CD4-positive, alpha-beta T cell treated with Interferon alpha-2 for 1 hour (primary cell): Measurements from ENCODE around the gene SP110.
A peak's percentile ranks its signal among the peaks of the same experiment; 100 is the strongest.
"Not testable (repeated sequence)": the region's sequence is repeated elsewhere in the genome, so short reads cannot be mapped to it uniquely, and the experiment has no call there.

Experiments
- DNase-seq, 2 donors: peaks; one replicate each; pipeline ENCODE4 v3.0.0-alpha.2; 2020 to 2022

Gene SP110

DNA sequence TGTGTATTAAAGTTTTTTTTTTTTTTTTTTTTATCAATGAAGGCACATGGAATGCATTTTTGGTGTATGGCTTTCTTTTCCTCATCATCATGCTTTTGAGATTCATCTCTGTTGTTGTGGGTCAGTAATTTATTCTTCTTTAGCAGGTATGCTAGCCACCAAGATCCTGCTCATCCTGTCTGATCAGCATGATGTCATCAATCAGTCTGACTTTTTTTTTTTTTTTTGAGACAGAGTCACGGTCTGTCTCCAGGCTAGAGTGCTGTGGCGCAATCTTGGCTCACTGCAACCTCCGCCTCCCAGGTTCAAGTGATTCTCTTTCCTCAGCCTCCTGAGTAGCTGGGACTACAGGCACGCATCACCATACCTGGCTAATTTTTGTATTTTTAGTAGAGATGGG is 3.0 kb upstream of the SP110 start:
- not testable (repeated sequence) for DNase-seq

DNA sequence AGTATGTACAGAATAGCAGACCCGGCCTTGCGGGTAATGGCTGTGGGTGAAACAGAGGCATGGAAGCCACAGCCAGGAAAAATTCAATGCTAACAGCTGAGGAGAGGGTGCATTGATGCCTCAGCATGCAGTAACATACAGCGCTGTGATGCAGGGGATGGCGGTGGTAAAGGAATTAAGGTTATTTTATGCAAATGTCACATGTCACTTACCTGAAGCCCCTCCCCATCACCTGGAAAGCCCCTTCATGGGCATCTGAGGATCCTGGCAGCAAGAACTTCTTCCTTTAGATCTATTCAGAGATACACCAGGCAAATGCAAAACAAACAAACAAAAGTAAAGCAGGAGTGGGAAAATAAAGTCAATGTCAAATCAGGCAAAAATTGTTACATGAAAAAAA is 1.7 kb upstream of the SP110 start:
- peak in 1 of 2 donors; percentile 50 for DNase-seq

DNA sequence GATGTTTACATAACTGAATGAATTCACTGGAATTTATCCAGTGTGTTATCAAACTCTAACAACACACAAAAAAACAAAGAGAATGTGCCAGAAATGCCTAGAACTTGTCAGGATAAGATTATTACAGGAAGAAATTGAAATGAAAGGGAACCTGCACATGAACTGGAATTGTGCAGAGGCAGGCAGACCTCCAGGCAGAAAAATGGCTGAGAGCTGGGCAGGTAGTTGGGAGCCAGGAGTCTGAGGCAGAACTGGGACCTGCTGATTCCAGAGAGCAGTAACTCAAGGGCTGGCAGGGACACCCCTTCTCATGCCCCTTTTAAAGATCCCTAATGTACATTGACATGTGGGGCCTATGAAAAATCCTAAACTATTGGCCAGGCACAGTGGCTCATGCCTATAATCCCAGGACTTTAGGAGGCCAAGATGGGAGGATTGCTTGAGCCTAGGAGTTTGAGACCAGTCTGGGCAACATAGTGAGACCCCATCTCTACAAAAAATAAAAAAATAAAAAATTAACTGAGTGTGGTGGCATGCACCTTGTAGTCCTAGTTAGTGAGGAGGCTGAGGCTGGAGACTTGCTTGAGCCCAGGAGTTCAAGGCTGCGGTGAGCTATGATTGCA is 674 bp upstream of the SP110 start:
- DNase-seq: no peak

DNA sequence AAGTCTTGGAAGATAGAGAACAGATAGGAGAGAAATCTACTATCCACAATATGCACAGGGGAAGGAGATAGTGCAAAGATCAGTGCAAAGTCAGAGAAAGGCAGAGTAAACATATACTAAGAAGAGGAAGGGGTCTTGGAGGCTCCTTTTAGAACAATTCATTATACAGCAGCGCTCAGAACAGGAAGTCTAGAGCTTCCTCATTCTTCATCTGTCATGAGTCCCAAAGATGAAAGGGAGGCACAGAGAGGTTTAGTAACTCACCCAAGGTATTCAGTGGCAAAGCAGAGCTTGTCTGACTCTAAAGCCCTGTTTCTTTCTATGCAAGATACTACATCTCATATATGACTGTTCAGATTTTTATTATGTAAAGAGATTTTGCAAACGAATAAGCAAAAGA is 1.4 kb downstream of the SP110 start:
- peak; percentile 41 to 59 for DNase-seq

DNA sequence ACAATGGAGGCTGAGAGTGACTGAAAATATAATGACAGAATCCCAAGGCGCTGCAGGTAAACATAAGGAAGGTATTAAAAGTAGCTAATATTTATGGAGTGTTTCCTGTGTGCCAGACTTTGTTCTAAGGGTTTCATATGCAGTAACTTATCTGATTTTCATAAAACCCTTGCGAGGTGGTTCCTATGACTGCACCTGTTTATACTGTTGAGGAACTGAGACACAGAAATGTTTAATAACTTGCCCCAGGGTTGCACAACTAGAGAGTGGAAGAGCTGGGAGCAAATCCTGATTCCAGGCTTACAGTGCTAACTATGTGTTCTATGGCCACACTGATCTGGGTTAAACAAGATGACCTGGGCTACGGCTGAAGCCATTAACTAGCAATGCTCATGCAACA is 2.4 kb downstream of the SP110 start:
- no peak for DNase-seq

DNA sequence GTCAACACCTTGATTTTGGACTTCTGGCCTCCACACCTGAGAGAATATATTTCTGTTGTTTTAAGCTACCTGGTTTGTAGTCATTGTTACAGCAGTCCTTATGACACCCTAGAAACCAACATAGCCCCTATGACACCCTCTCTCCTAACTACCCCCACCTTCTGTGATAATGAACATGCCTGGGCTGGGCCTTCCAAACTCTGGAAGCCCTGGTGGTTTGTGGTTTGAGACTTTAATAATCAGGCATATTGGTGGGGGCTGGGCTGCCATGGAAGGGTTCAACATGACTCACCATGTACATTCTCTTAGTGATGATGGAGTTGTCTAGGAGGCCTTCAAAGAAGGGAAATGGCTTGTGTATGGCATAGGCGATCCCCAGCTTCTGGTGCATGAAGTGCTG is 3.3 kb downstream of the SP110 start:
- DNase-seq: no peak

DNA sequence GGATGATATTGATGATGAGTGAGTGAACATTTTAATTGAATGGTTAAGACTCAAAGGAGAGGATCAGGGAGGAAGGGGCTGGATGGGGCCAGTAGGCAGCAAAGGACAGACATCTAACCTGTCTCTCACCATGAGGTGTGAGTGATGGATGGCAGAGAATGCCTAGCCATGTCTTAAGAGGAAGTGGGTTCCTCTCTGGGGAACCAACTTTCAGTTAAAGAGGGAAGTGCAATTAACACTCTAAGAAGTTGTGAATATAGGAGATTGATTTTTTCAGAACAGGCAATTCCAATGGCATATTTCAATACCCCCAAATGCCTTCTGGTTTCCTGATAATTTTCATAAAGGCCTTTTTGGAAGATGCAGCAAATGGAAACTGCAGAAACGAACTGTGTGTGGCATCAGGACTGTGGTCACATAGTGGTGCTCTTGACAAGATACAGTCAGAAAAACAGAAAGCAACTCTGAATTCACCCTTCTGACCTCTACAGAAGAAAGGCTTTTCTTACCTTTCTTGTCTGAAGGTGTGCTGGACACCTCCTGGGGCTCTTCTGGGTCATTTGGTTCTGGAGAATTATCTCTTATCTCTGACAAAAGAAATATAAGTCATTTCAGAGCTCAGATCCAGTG is 10.2 kb downstream of the SP110 start:
- DNase-seq: no peak

DNA sequence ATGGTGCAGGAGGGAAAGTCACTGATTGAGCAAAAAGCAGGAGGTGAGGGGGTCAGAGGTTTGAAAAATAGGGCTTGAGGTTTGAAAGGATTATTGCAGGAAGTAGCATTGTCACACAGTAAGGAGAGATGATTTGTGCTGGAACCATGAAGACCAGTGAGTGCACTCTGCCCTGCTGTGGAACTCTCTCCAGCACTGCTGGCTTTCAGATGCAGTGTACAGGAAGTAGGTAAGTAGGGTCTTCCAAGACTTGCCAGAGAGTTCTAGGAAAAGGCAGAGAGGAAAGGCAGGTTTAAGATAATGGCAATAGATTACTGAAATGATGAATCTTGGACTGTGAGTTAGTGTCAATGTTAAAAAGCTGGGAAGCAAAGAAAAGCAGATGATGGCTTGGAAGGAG is 11.2 kb downstream of the SP110 start:
- no peak for DNase-seq

DNA sequence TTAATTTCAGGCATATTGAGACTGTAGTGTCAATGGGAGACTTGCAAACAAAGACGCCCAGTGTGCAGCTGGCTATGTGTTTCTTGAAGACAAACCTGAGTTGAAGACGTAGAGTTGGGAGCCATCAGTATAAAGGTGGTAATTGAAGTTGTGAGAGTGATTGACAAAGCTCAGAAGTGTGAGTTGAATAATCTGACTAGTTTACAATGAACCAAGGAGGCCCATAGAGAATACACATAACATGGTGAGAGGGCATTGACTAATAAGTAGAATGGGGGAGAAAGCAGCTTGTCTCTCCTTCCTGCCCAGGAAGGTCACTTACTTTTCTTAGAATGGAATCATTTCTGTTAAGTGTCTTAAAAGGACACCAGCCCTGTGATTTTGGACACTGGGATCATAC is 14.1 kb downstream of the SP110 start:
- no peak for DNase-seq

DNA sequence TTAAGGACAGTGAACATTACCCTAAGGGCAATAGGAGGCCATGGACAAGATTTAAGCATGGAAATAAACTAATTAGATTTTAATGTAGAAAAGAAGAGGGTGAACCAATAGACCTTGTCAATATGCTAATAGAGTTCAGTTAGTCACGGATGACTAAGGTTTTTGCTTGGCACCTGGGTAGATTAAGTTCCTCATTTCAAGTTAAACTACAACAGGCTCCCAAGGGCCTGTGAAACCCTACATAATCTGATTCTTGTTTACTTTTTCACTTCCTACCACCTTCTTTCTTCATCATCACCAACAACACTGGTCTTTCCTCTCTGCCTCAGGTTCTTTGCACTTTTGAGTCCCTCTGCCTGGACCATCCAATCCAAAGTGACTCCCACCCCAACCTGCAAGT is 14.8 kb downstream of the SP110 start:
- no peak for DNase-seq

DNA sequence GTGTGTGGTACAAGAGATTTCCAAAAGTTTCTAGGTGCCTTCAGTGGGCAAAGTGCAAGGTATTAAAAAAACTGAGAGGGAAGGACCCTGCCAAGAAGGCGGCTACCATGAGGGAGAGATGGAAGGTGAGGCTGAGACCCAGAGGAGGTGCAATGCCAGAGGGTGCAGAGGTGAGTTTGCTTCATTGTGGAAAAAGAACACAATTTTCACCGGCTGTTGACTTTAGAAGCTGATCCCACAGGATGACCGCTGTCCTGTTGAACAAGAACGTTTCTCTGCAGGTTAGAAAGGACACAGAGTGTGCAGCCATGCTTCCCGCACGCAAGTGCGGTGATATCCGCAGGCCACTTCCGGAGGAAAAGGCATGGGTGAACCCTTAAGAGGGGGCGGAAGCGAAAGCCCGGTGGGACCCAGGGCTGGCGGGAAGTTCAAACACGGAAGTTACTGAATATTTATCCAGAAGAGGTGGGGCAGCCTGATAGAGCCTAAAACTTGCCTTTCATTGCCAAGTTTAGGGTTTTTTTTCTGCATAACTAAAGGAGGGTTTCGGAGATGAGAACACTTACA is 16.6 kb downstream of the SP110 start:
- DNase-seq: peak in 1 of 2 donors; percentile 37

DNA sequence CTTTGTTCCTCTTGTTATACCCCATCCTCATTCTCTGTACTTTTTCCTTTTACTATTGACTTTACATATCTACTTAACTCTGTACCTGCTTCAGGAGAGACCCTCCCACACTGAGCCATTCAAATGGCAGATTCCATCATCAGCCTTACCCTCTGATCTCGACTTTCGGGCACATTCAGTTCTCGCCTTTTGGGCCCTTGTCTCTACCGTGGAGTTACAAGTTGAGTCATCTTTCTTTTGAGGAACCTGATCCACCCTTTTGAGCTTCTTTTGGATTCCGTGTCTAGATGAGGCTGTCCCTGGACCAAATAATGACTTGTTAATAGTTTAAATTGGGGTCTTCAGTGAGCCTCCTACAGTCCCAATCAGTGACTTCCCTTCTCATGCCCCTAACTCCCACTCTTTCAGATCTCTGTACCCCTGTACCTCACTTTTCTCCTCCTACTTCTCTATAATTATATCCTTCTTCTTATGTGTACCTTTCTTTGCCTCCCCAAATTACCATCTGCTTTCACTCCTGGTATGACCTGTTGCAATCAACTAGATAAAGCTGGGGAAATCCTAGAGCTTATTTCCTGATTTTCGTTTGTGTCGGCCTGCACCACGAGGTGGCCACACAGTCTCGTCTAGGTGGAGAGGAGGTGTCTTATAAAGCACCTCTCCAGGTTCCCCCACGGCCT is 17.2 kb downstream of the SP110 start:
- peak; percentile 38 to 53 for DNase-seq

DNA sequence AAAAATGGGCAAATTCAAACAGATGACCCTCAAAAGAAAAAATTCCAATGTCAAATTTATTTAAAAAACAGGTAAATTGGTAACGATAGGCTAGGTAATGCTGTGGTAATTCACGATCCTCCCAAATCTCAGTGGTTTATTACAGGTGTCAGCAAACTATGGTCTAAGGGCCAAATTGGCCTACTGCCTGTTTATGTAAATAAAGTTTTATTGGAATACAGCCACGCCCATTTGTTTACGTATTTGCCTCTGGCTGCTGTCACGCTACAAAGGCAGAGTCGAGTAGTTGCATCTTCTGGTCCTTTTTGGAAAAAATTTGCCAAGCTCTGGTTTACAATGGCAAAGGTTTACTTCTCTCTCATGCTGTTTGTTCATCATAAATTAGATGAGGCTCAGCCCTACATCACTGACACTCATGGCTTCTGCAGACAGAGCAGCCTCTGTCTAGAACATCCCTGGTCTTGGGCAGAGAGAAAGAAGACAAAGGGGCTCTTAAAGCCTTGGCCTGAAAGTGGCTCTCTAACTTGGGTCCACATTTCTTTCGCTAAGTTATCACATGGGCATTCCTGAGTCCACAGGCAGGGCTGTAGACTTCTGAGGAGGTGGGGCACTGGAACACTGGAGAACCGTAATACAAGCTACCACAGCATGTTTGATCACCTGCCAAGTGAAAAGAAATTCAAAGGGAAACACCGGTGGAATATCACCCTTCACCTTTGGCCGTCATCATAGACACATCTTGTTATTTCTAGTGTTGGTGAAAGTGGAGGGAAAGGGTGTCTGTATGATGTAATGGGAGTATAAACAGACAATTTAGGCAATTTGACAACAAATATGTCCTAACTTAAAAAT is 34.8 kb downstream of the SP110 start:
- no peak for DNase-seq

DNA sequence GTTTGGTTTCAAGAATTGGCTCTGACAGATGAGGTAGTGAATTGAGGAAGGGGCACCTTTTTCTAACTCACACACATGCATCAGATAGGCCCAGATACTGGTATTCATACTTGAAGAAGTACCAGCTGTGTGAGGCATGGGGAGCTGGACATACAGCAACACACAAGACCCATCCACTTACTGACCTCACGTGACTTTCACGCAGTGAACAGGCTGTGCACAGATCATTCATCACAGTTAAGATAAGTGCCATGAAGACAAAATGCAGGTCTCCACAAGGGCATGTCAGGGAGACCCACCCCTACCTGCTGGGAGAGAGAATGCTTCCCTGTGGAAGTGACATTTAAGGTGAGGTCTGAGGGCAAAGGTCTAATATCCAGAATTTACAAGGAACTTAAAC is 38.6 kb downstream of the SP110 start:
- DNase-seq: no peak

DNA sequence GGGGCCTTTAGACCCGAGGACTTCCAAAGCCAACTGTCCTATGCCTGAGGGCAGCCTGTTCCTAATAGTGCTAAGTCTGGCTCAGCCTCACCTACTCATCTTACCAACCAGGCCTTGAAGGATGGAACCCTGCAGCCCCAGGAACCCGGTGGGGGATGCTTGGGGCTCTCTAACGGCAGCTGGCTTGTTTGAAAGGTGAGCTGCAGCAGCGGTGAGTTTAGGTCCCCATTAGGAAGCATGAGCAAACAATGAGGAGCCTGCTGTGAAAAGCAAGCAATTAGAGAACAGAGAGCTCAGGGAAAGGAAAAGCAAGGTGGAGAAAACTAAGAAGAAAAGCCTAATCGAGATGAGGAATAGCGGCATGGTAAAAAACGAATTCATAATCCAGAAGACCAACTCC is 39.9 kb downstream of the SP110 start:
- no peak for DNase-seq

DNA sequence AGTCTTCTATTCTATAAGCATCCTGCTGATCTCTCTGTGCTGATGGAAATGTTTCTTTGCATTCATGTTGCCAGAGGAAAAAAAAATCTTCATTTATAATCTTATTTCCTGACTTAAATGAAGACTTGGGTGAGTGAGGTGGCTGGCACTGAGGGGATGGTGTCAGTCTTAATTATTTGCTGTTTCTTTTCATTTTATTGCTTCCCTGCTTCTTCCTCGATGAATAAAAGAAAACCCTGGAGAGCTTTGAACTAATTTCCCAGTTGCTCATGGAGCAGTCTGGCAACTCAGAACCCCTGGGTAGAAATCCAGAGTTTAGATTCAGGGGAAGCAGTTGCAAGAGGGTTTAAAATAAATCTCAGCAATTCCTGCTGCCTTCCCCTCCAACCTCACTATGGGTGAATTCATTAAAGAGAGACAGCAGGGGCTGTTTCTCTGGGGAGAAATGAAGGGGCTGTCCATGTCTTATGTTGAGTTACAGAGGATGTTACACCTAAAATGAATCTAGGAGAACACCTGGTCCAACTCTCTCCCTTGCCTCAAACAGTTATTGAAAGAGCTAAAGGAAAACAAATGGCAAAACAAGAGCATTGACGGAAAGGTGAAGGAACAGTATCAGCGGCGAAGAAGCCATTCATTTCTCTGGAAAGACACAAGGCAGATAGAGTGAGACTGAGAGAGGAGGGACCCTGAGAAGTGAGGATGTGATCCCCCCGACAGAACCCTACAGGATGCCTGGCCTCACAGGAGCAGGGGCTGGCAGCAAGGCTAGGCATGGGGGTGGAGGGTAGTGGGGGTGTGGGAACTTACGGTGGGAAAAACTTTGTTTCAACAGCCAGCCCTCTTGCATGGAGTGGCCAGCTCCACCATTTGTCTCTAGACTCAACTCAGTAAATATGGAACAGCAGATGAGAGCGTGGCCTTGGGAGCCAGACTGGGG is 41.0 kb downstream of the SP110 start:
- DNase-seq: no peak

DNA sequence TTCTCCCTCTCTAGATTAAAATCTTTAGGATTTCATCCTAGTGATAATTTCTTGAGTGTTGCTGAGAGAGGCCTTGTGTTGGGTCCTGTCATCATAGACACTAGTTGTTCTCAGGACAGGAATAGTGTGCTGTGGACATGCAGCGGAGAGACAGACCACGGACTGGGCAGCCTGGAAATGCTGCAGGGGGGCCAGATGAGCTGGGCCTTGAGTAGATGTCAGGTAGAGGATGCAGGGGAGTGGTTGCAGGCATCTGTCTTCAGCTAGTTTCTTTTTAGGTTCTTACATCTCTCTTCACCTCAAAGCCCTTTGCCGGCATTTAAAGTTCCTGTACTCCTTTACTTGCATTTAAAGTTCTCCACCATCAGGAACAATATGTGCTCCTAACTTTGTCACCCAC is 42.8 kb downstream of the SP110 start:
- no peak for DNase-seq

DNA sequence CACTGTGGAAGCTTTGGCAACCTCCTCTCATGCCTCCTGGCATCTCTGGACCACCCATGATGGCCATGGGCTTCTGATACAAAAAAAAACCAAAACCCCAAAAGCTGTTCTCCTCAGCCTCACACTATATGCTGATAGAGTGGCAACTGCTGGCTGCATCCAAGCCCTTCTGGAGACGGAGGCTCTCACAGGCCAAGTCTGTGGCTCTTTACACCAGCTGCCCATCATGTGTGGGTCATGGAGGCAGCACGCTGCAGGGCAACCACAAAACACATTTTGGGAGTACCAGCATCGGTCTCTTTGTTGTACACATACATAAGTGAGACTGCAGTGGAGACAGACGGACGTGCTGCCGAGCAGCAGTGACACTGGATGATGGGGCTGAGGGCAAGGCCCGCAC is 45.3 kb downstream of the SP110 start:
- no peak for DNase-seq

DNA sequence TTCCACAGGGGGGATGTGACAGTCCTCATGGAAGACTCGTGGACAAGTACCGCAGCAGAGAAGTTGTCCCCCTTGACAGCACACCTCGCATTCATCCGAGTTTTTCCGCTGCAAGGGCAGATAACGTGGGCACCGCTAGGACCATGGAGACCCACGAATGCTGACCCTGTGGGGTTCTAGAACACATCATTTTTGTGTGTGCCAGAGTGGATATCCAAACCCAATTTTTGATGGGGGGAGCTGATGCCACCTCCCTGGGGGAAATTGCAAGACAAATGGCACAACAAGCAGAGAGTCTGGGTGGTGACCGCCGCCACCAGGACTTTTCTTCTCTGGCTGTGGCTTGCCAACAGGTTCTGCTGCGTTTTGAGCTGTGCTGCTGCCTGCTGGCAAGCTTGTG is 46.9 kb downstream of the SP110 start:
- DNase-seq: no peak

DNA sequence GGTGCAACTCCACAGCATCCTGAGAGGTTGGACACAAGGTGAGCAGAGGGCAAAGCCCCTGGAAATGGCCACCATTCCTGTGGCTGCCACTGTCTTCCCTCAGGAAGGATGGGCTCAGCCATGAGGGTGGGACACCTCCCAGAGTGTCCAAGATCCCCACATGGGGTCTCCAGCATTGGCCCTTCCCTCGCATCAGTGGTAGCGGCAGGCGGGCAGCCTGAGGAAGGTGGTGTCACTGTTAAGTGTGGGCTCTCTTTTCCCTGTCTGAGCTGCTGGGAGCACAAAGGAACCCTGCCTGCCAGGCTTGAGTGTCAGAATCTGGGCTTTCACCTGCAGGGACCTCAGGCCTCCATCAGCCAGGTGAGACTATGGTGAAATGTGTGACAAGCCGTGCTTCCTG is 47.6 kb downstream of the SP110 start:
- DNase-seq: no peak

DNA sequence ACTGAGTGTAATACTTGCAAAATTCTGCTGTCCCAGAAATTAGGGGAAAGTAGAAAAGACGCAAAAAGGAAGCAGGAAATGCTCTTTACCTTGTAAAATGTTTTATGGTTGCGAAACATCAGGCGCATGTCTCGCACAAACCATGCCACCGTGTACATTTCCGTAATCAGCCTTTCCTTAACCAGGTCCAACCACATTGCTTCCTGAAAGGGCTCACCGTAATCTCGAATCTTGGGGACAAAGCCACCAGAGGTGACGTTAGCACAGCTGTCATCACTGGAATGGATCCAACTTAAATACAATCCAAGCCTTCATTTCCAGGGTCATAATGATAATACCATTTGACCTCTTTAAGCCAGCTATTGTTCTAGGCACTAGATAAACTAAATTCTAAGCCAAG is 49.3 kb downstream of the SP110 start:
- peak; percentile 14 to 15 for DNase-seq

DNA sequence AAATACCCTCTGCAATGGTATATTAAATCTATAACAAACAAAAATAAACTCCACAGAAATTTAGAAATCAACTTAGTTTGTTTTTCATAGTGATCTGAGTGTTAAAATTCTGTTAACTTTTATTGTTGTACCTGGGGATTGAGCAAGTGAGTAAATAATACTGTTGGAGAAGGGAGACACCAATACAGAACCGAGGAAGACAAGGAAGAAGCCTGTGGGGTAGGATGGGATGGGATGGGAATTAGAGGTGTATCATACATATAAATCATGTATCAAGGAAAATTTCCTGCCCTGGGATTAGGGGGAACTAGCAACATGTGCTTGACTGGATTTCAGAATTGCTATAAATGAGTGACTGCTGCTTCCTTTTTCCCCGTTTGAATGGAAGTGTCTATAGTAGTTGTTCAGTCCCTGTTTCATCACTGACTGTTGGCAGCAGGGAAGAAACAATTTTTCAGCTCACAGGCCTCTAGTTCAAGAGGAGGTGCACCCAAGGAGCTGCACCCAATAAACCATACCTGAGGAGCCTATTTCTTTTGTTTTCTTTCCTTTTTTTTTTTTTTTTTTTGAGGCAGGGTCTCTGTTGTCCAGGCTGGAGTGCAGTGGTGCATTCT is 53.1 kb downstream of the SP110 start:
- no peak for DNase-seq
